Measurements from ENCODE around the gene CDH10. TPM values are rescaled to one million over a fixed set of nuclear protein-coding genes. Genes with fewer than 3 reads are reported as not detected.

The CDH10 gene
- not detected for total RNA-seq

GRCh38 chr5:24644761-24645160 is at the start of gene CDH10:
Gene CDH10, minus strand, starts transcription at chr5:24644978. Its CDS starts 51,488 bp downstream, at chr5:24593490.
- TF ChIP-seq CTCF (IDR thresholded peaks at IDR 0.05; ENCODE audit: low read depth), result no peak

GRCh38 chr5:24693609-24694008 is 48.8 kb upstream of the CDH10 start:
- no peak for TF ChIP-seq CTCF (IDR thresholded peaks at IDR 0.05; ENCODE audit: low read depth)

- TF ChIP-seq CTCF (IDR thresholded peaks at IDR 0.05; ENCODE audit: low read depth), result no peak
Measured at GRCh38 chr5:24691074-24691473, 46.3 kb upstream of the CDH10 start.

- no peak for TF ChIP-seq CTCF (IDR thresholded peaks at IDR 0.05; ENCODE audit: low read depth)
Measured at GRCh38 chr5:24681106-24681505, 36.3 kb upstream of the CDH10 start.

- TF ChIP-seq CTCF (IDR thresholded peaks at IDR 0.05; ENCODE audit: low read depth), result no peak
Measured at GRCh38 chr5:24668050-24668449, 23.3 kb upstream of the CDH10 start.

- TF ChIP-seq CTCF (IDR thresholded peaks at IDR 0.05; ENCODE audit: low read depth), result no peak
Measured at GRCh38 chr5:24649531-24649930, 4.8 kb upstream of the CDH10 start.

- no peak for TF ChIP-seq CTCF (IDR thresholded peaks at IDR 0.05; ENCODE audit: low read depth)
Measured at GRCh38 chr5:24646915-24647314, 2.1 kb upstream of the CDH10 start.

Data from subcutaneous adipose tissue (tissue), 4 donors.